GM21717 (cell line): ENCODE data around the gene HINT1.
"Not testable (repeated sequence)": the region's sequence is repeated elsewhere in the genome, so short reads cannot be mapped to it uniquely, and the experiment has no call there.

Experiments used
- ATAC-seq: cut with Tn5 transposase; IDR thresholded peaks from one replicate; pipeline ENCODE4 v1.9.1; 2021; ENCODE audit warnings: mild to moderate bottlenecking, moderate library complexity; ENCODE audit not compliant: unreplicated experiment

HINT1 gene

GRCh38 chr5:131165119-131165727 is at the start of gene HINT1:
TSS of gene HINT1 (minus strand) at chr5:131165256. CDS start at chr5:131165205, 51 bp downstream.
- ATAC-seq = peak; percentile 83

GRCh38 chr5:131214609-131215227 is 49.7 kb upstream of the HINT1 start:
- ATAC-seq = no peak

GRCh38 chr5:131212471-131213021 is 47.5 kb upstream of the HINT1 start:
- ATAC-seq = no peak

- ATAC-seq = no peak
Measured at GRCh38 chr5:131211669-131212068, 46.6 kb upstream of the HINT1 start.

GRCh38 chr5:131210151-131210510 is 45.1 kb upstream of the HINT1 start:
- ATAC-seq = no peak

- peak; percentile 90 for ATAC-seq
Measured at GRCh38 chr5:131209506-131210150, 44.6 kb upstream of the HINT1 start.

- ATAC-seq = no peak
Measured at GRCh38 chr5:131209175-131209505, 44.1 kb upstream of the HINT1 start.

- ATAC-seq = no peak
Measured at GRCh38 chr5:131206772-131207171, 41.7 kb upstream of the HINT1 start.

- no peak for ATAC-seq
Measured at GRCh38 chr5:131206061-131206460, 41.0 kb upstream of the HINT1 start.

- ATAC-seq = no peak
Measured at GRCh38 chr5:131204964-131205363, 39.9 kb upstream of the HINT1 start.

- ATAC-seq = no peak
Measured at GRCh38 chr5:131200560-131200959, 35.5 kb upstream of the HINT1 start.

- ATAC-seq = no peak
Measured at GRCh38 chr5:131198625-131199024, 33.6 kb upstream of the HINT1 start.

- ATAC-seq = no peak
Measured at GRCh38 chr5:131196331-131196730, 31.3 kb upstream of the HINT1 start.

- ATAC-seq = no peak
Measured at GRCh38 chr5:131195696-131196095, 30.6 kb upstream of the HINT1 start.

- ATAC-seq = no peak
Measured at GRCh38 chr5:131194725-131195124, 29.7 kb upstream of the HINT1 start.

GRCh38 chr5:131193897-131194296 is 28.8 kb upstream of the HINT1 start:
- ATAC-seq = not testable (repeated sequence)

- ATAC-seq = no peak
Measured at GRCh38 chr5:131193106-131193505, 28.1 kb upstream of the HINT1 start.

- no peak for ATAC-seq
Measured at GRCh38 chr5:131186561-131187256, 21.7 kb upstream of the HINT1 start.

- ATAC-seq = no peak
Measured at GRCh38 chr5:131185523-131186104, 20.6 kb upstream of the HINT1 start.

- ATAC-seq = no peak
Measured at GRCh38 chr5:131182839-131183238, 17.8 kb upstream of the HINT1 start.

- no peak for ATAC-seq
Measured at GRCh38 chr5:131180407-131180806, 15.4 kb upstream of the HINT1 start.
